A673 (cell line): ENCODE data around the gene ZIC4. TPM values are rescaled to one million over a fixed set of nuclear protein-coding genes. Genes with fewer than 3 reads are reported as not detected.

Experiments
- BruUV-seq: library from RNA; stranded (reverse); fragments of 400-500 nt; replicated peaks from 2 replicates; lab custom pipeline; 2021; lab: Mats Ljungman, UMichigan
- CTCF ChIA-PET: fragments of 300-600 bp; sonication (Branson Sonifier 250); formaldehyde crosslinking; loops from one replicate; lab custom pipeline; 2022; ENCODE audit warnings: antibody characterized with exemption; lab: Charles Lee
- POLR2A ChIA-PET: fragments of 300-600 bp; sonication (Branson Sonifier 250); formaldehyde crosslinking; loops from one replicate; lab custom pipeline; 2022; ENCODE audit warnings: antibody characterized with exemption; ENCODE audit not compliant: low non-redundant PET; lab: Charles Lee
- DNase-seq: peaks from one replicate; pipeline ENCODE4 v3.0.0-alpha.2; 2015; ENCODE audit warnings: low spot score
- H3K27ac ChIP-seq: fragments of 200-600 bp; sonication (generic); 2 replicates; pipeline ENCODE4 v1.5.1; 2016; ENCODE audit warnings: mixed run types, low read depth, mild to moderate bottlenecking, mixed read lengths, antibody characterized with exemption, low read length; ENCODE audit not compliant: poor library complexity, severe bottlenecking
- H3K27me3 ChIP-seq: fragments of 200-600 bp; sonication (generic); replicated peaks from 2 replicates; pipeline ENCODE4 v1.6.1; 2017; ENCODE audit warnings: mixed run types, low read depth, mild to moderate bottlenecking, mixed read lengths, antibody characterized with exemption, low read length; ENCODE audit not compliant: insufficient read depth, poor library complexity
- H3K36me3 ChIP-seq: fragments of 200-600 bp; sonication (generic); 2 replicates; pipeline ENCODE4 v1.6.1; 2016; ENCODE audit warnings: mixed run types, mild to moderate bottlenecking, mixed read lengths, antibody characterized with exemption, low read length; ENCODE audit not compliant: insufficient read depth, poor library complexity, severe bottlenecking
- H3K4me1 ChIP-seq: fragments of 200-600 bp; sonication (generic); 2 replicates; pipeline ENCODE4 v1.6.1; 2017; ENCODE audit warnings: mixed run types, mild to moderate bottlenecking, mixed read lengths, antibody characterized with exemption, low read length; ENCODE audit not compliant: insufficient read depth, poor library complexity, severe bottlenecking
- H3K4me3 ChIP-seq: fragments of 200-600 bp; sonication (generic); 2 replicates; pipeline ENCODE4 v1.5.1; 2016; ENCODE audit warnings: low read depth, mixed run types, mild to moderate bottlenecking, mixed read lengths, low read length; ENCODE audit not compliant: poor library complexity, severe bottlenecking
- H3K9me3 ChIP-seq: fragments of 200-600 bp; sonication (generic); 2 replicates; pipeline ENCODE4 v1.6.1; 2016; ENCODE audit warnings: mixed run types, low read depth, mild to moderate bottlenecking, mixed read lengths, antibody characterized with exemption, low read length; ENCODE audit not compliant: poor library complexity, severe bottlenecking
- CTCF ChIP-seq: fragments of 300-800, 200-600 bp; sonication (generic); conservative IDR thresholded peaks from 2 replicates; pipeline ENCODE4 v1.5.1; 2017; ENCODE audit warnings: low read depth, mild to moderate bottlenecking, antibody characterized with exemption, low read length, moderate library complexity, mixed read lengths
- EZH2 ChIP-seq: fragments of 200-600 bp; sonication (generic); IDR thresholded peaks from 2 replicates; pipeline ENCODE4 v1.6.1; 2017; ENCODE audit warnings: borderline replicate concordance, low read depth, mild to moderate bottlenecking, mixed read lengths, antibody characterized with exemption, low read length; ENCODE audit not compliant: poor library complexity, severe bottlenecking
- intact Hi-C: fragments of 100-400 bp; cut with micrococcal nuclease; formaldehyde crosslinking; loops from one replicate; pipeline ENCODE4 v1.10.0; 2022; ENCODE audit not compliant: unreplicated experiment
- total RNA-seq: library from RNA; stranded (reverse); gene quantifications from 2 replicates; pipeline ENCODE4 v1.2.3, GENCODE V29; 2021

The ZIC4 gene
- total RNA-seq, 1 experiment from 2014 or later: 0.47 TPM

- no peaks in the 10 kb centered on the region for H3K9me3 ChIP-seq
- peaks cover 100% of the 10 kb centered on the region for H3K27me3 ChIP-seq
- no peak overlapping the region for H3K27ac ChIP-seq
- intact Hi-C loops: no loop called here
- H3K4me1 ChIP-seq: no peaks in the 10 kb centered on the region
- no peak overlapping the region for H3K4me3 ChIP-seq
- no TSS peak for BruUV-seq
- no peak for TF ChIP-seq CTCF
- TF ChIP-seq EZH2: no peak
- DNase-seq: no peak
- H3K36me3 ChIP-seq: no peaks in the 10 kb centered on the region
- POLR2A ChIA-PET: no interaction called here
- CTCF ChIA-PET: interaction anchor here (0.6 kb wide), 1 partner anchor 606 kb away, joined by 4 read pairs; no protein-coding TSS in a partner anchor
Measured at GRCh38 chr3:147354623-147355022, 51.7 kb downstream of the ZIC4 start.

DNA sequence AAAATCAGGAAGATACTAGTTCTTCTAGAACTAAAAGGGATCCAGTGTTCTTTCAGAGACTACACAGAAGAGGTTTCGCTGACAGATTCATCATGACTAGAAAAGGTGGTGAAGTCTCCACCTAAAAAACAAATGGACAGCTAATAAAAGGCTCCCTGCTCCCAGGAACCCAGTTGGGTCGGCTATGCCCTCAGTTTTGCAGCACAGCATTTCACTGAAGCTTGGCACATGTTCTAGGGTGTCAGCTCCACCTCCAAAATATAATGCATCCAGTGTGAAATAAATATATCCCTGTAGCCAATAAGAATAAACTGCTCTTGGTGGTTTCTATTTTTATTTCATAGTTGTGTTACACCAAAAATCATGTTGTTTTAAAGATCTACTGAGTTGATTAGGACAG lies 55.0 kb downstream of the ZIC4 start:
- Histone ChIP-seq H3K4me3 (no peak overlapping the region), H3K4me1 (no peaks in the 10 kb centered on the region), H3K9me3 (no peaks in the 10 kb centered on the region), H3K27me3 (peaks cover 83% of the 10 kb centered on the region), H3K27ac (no peak overlapping the region), H3K36me3 (no peaks in the 10 kb centered on the region)
- intact Hi-C loops: no loop called here
- DNase-seq: no peak
- ChIA-PET POLR2A (no interaction called here), CTCF (no interaction called here)
- no peak for TF ChIP-seq CTCF
- TF ChIP-seq EZH2: no peak
- BruUV-seq: no TSS peak

DNA sequence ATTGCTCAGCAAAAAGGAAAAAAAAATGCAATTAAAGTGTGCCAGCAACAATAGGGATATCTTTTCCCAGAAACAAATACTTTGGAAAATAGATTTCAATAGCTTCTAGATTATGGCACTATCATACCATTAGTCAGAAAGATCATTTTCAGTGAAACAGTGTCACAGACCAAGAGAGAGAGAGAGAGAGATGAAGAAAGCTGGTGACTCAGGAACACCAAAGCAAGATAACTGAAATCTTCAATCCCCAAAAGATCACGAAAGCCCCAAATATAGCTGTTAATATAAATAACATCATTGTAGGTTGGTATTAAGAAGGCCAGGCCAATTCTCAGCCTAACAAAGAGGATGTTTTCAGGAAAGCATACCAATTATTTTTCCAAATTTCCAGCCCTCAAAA lies 57.4 kb downstream of the ZIC4 start:
- H3K27me3 ChIP-seq: peaks cover 76% of the 10 kb centered on the region
- no peak overlapping the region for H3K4me3 ChIP-seq
- H3K36me3 ChIP-seq: no peaks in the 10 kb centered on the region
- ChIA-PET POLR2A (no interaction called here), CTCF (no interaction called here)
- no peak for TF ChIP-seq CTCF
- TF ChIP-seq EZH2: no peak
- no TSS peak for BruUV-seq
- DNase-seq: no peak
- no peak overlapping the region for H3K27ac ChIP-seq
- no peaks in the 10 kb centered on the region for H3K4me1 ChIP-seq
- no peaks in the 10 kb centered on the region for H3K9me3 ChIP-seq
- intact Hi-C loops: no loop called here
